A549 treated with ZK216348 at 1 μM for 4 hours (cell line): ENCODE measurements around the gene CDK14. TPM values are rescaled to one million over a fixed set of nuclear protein-coding genes. Genes with fewer than 3 reads are reported as not detected.

Experiments used
- total RNA-seq: library from RNA; stranded (reverse); fragments of 200-300 nt; extraction: Qiagen RNA extraction; gene quantifications from 5 replicates; pipeline ENCODE4 v1.2.3, GENCODE V29; 2022; ENCODE audit warnings: low read depth

Gene CDK14
- 0.05 to 0.56 TPM (median 0.06 TPM) in 5 replicates for total RNA-seq

GRCh38 chr7:90595801-90596670, at the start of gene CDK14:
Gene CDK14 (plus strand): TSS chr7:90596321. CDS start chr7:90596628, 307 bp downstream.

Other genes starting within 250 kb of the CDK14 start
- 18.4 to 28.0 TPM (median 24.6 TPM) in 5 replicates for gene GTPBP10, start 249.6 kb upstream of the CDK14 start, total RNA-seq
- gene CLDN12, start 192.9 kb upstream of the CDK14 start, total RNA-seq, result 16.8 to 34.8 TPM (median 27.5 TPM) in 5 replicates
- gene PTTG1IP2, start 126.7 kb upstream of the CDK14 start, total RNA-seq, result not detected in 5 replicates